Measurements from ENCODE around the gene B9D1.

The B9D1 gene

GRCh38 chr17:19381361-19381740, 18.8 kb upstream of the B9D1 start:
- H3K27ac ChIP-seq, result no peak overlapping the region

GRCh38 chr17:19380481-19381301, 18.2 kb upstream of the B9D1 start:
- H3K79me2 ChIP-seq (ENCODE audit: insufficient read depth, low read depth), result no peaks in the 10 kb centered on the region

More at GRCh38 chr17:19381361-19381740, 18.8 kb upstream of the B9D1 start:
- Histone ChIP-seq H3K79me2 (ENCODE audit: insufficient read depth, low read depth) (no peaks in the 10 kb centered on the region), H3K36me3 (ENCODE audit: insufficient read depth) (no peaks in the 10 kb centered on the region), H3K4me3 (IDR thresholded peaks at IDR 0.05; ENCODE audit: insufficient read depth, low read depth, low read length) (no peak overlapping the region), H3K27me3 (ENCODE audit: insufficient read depth, low read depth) (no peaks in the 10 kb centered on the region), H2AFZ (ENCODE audit: low read depth) (no peak overlapping the region), H3K4me2 (no peak overlapping the region), H3K9ac (no peak overlapping the region), H3K4me1 (ENCODE audit: low read depth, poor library complexity, severe bottlenecking) (peaks cover 6% of the 10 kb centered on the region), H4K20me1 (ENCODE audit: insufficient read depth) (no peaks in the 10 kb centered on the region)
- TF ChIP-seq CTCF (conservative IDR thresholded peaks at IDR 0.05; ENCODE audit: low read depth, low read length), result no peak

DNA sequence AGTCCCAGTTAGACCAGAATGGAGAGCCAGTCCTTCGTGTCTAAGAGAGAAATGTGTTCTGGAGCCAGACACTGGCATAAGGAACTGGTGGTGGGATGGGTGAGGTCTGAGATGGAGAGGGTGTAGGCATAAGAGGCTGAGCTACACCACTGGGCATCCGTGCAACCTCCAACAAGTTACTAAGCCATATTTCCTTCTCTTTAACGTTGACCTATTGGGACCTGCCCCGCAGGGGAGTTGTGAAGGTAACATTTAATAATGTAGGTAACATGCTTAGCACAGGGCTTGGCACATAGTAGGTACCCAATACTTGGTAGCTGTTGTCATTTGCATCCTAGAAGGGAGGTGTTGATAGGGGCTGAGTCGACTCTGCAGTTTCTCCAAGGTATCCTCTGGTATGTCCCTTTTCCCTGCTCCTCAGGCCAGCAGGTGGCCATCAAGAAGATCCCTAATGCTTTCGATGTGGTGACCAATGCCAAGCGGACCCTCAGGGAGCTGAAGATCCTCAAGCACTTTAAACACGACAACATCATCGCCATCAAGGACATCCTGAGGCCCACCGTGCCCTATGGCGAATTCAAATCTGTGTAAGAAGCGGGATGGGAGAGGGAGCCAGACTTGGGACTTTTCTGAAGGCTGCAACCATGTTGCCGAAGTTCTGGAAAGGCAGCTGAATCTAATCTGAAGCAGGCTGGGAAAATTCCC, 17.0 kb upstream of the B9D1 start:
- no peak overlapping the region for H3K27ac ChIP-seq
- no peak overlapping the region for H3K9ac ChIP-seq

More at GRCh38 chr17:19380481-19381301, 18.2 kb upstream of the B9D1 start:
- no peak overlapping the region for H3K9ac ChIP-seq
- TF ChIP-seq CTCF (conservative IDR thresholded peaks at IDR 0.05; ENCODE audit: low read depth, low read length), result no peak
- no peak overlapping the region for H3K4me2 ChIP-seq
- no peak overlapping the region for H3K27ac ChIP-seq
- H4K20me1 ChIP-seq (ENCODE audit: insufficient read depth), result no peaks in the 10 kb centered on the region
- H2AFZ ChIP-seq (ENCODE audit: low read depth), result no peak overlapping the region
- peaks cover 8% of the 10 kb centered on the region for H3K4me1 ChIP-seq (ENCODE audit: low read depth, poor library complexity, severe bottlenecking)
- H3K27me3 ChIP-seq (ENCODE audit: insufficient read depth, low read depth), result no peaks in the 10 kb centered on the region
- H3K36me3 ChIP-seq (ENCODE audit: insufficient read depth), result no peaks in the 10 kb centered on the region
- H3K4me3 ChIP-seq (IDR thresholded peaks at IDR 0.05; ENCODE audit: insufficient read depth, low read depth, low read length), result no peak overlapping the region

More for the DNA sequence above, 17.0 kb upstream of the B9D1 start:
- no peak overlapping the region for H3K4me3 ChIP-seq (IDR thresholded peaks at IDR 0.05; ENCODE audit: insufficient read depth, low read depth, low read length)
- H3K36me3 ChIP-seq (ENCODE audit: insufficient read depth), result no peaks in the 10 kb centered on the region
- no peaks in the 10 kb centered on the region for H3K27me3 ChIP-seq (ENCODE audit: insufficient read depth, low read depth)
- no peaks in the 10 kb centered on the region for H4K20me1 ChIP-seq (ENCODE audit: insufficient read depth)
- H3K4me1 ChIP-seq (ENCODE audit: low read depth, poor library complexity, severe bottlenecking), result peaks cover 8% of the 10 kb centered on the region
- peak overlapping the region; percentile 74; the same call in 1 of the 2 replicates for H3K4me2 ChIP-seq
- H2AFZ ChIP-seq (ENCODE audit: low read depth), result no peak overlapping the region
- H3K79me2 ChIP-seq (ENCODE audit: insufficient read depth, low read depth), result no peaks in the 10 kb centered on the region
- TF ChIP-seq CTCF (conservative IDR thresholded peaks at IDR 0.05; ENCODE audit: low read depth, low read length), result no peak

Data from KMS-11 (cell line).